PC-3 (cell line): ENCODE data around the gene EPHB1. TPM values are rescaled to one million over a fixed set of nuclear protein-coding genes. Genes with fewer than 3 reads are reported as not detected.

Experiments used
- ATAC-seq: fragments of 200-7000 bp; cut with Tn5 transposase; 2 replicates; pipeline ENCODE4 v1.9.1; 2020; ENCODE audit warnings: mild to moderate bottlenecking, moderate library complexity
- BruUV-seq: library from RNA; stranded (reverse); fragments of 400-500 nt; replicated peaks from 2 replicates; lab custom pipeline; 2021; lab: Mats Ljungman, UMichigan
- CTCF ChIA-PET: fragments of 300-600 bp; sonication (Branson Sonifier 250); formaldehyde crosslinking; loops from one replicate; lab custom pipeline; 2022; ENCODE audit warnings: antibody characterized with exemption; lab: Charles Lee
- POLR2A ChIA-PET: fragments of 300-600 bp; sonication (Branson Sonifier 250); formaldehyde crosslinking; loops from one replicate; lab custom pipeline; 2022; ENCODE audit warnings: antibody characterized with exemption; ENCODE audit not compliant: unreplicated experiment; lab: Charles Lee
- DNase-seq: peaks from one replicate; pipeline ENCODE4 v3.0.0-alpha.2; 2015
- H2AFZ ChIP-seq: fragments of 300-600 bp; sonication (generic); 2 replicates; pipeline ENCODE4 v1.6.0; 2016; ENCODE audit warnings: antibody characterized with exemption, low read length
- H3F3A ChIP-seq: fragments of 300-600 bp; sonication (generic); one replicate; pipeline ENCODE4 v1.6.0; 2017; ENCODE audit warnings: antibody characterized with exemption, low read length, control low read depth, mild to moderate bottlenecking; ENCODE audit not compliant: unreplicated experiment
- H3K27ac ChIP-seq: fragments of 300-600 bp; sonication (generic); 2 replicates; pipeline ENCODE4 v1.5.1; 2016; ENCODE audit warnings: mild to moderate bottlenecking, low read length
- H3K27me3 ChIP-seq: fragments of 300-600 bp; sonication (generic); 2 replicates; pipeline ENCODE4 v1.6.1; 2016; ENCODE audit warnings: low read length, mixed read lengths
- H3K36me3 ChIP-seq: fragments of 300-600 bp; sonication (generic); 2 replicates; pipeline ENCODE4 v1.6.1; 2016; ENCODE audit warnings: low read depth, mixed run types, low read length, mixed read lengths
- H3K4me1 ChIP-seq: fragments of 300-600 bp; sonication (generic); 2 replicates; pipeline ENCODE4 v1.5.1; 2016; ENCODE audit warnings: low read length; ENCODE audit not compliant: insufficient read depth
- H3K4me2 ChIP-seq: fragments of 300-600 bp; sonication (generic); 2 replicates; pipeline ENCODE4 v1.6.0; 2016; ENCODE audit warnings: low read length
- H3K4me3 ChIP-seq: fragments of 300-600 bp; sonication (generic); 2 replicates; pipeline ENCODE4 v1.5.1; 2016; ENCODE audit warnings: mild to moderate bottlenecking, low read length, mixed read lengths
- H3K79me2 ChIP-seq: fragments of 300-600 bp; sonication (generic); 2 replicates; pipeline ENCODE4 v1.6.1; 2017; ENCODE audit warnings: low read length, mixed read lengths
- H3K9ac ChIP-seq: fragments of 300-600 bp; sonication (generic); 2 replicates; pipeline ENCODE4 v1.6.0; 2016; ENCODE audit warnings: mild to moderate bottlenecking, low read length
- H3K9me2 ChIP-seq: fragments of 300-600 bp; sonication (generic); replicated peaks from 2 replicates; pipeline ENCODE4 v1.6.1; 2016; ENCODE audit warnings: mixed run types, low read length, mixed read lengths
- H3K9me3 ChIP-seq: fragments of 300-600 bp; sonication (generic); 2 replicates; pipeline ENCODE4 v1.6.1; 2016; ENCODE audit warnings: low read length, mixed read lengths
- H4K20me1 ChIP-seq: fragments of 300-600 bp; sonication (generic); 2 replicates; pipeline ENCODE4 v1.6.1; 2016; ENCODE audit warnings: low read length, mixed read lengths
- EZH2 ChIP-seq: fragments of 300-600 bp; sonication (generic); IDR thresholded peaks from one replicate; pipeline ENCODE4 v1.6.1; 2017; ENCODE audit warnings: antibody characterized with exemption, mild to moderate bottlenecking, low read length; ENCODE audit not compliant: unreplicated experiment
- EZH2phosphoT487 ChIP-seq: fragments of 300-600 bp; sonication (generic); IDR thresholded peaks from 2 replicates; pipeline ENCODE4 v1.6.1; 2018; ENCODE audit warnings: mild to moderate bottlenecking, antibody characterized with exemption, low read length, borderline replicate concordance
- intact Hi-C: fragments of 100-400 bp; cut with micrococcal nuclease; formaldehyde crosslinking; loops from 2 replicates; pipeline ENCODE4 v1.9.0; 2023
- total RNA-seq: library from RNA; depleted of rRNA; stranded (reverse); fragments of >200 nt; gene quantifications from 2 replicates; pipeline ENCODE4 v1.2.3, GENCODE V29; 2014
- TF ChIP-seq, protein P1 (sequence below): fragments of 300-600 bp; sonication (generic); conservative IDR thresholded peaks from 2 replicates; pipeline ENCODE4 v1.5.1; 2017; ENCODE audit warnings: antibody characterized with exemption, low read depth, mild to moderate bottlenecking, low read length

The EPHB1 gene
- total RNA-seq, 1 experiment from 2014 or later, result 0.69 TPM

DNA sequence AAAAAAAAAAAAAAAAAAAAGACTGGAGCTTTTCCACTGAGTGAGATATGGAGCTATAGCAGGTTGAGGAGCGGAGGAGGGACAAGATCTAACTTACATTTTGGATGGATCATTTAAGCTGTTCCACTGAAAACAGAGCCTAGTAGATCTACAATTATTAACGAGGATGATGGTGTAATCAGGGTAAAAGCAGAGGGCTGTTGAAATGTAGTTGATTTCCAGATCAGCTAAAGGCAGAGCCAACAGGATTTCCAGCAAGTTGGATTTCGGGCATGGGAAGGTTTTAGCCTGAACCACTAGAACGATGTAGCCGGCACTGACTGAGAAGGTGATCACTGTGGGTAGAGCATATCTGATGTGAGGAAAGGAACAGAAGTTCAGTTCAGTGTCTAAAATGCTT, 360.7 kb downstream of the EPHB1 start:
- no peak overlapping the region for H3K4me2 ChIP-seq
- ChIA-PET POLR2A (no interaction called here), CTCF (no interaction called here)
- no peak for TF ChIP-seq EZH2phosphoT487
- TF ChIP-seq, protein P1, sequence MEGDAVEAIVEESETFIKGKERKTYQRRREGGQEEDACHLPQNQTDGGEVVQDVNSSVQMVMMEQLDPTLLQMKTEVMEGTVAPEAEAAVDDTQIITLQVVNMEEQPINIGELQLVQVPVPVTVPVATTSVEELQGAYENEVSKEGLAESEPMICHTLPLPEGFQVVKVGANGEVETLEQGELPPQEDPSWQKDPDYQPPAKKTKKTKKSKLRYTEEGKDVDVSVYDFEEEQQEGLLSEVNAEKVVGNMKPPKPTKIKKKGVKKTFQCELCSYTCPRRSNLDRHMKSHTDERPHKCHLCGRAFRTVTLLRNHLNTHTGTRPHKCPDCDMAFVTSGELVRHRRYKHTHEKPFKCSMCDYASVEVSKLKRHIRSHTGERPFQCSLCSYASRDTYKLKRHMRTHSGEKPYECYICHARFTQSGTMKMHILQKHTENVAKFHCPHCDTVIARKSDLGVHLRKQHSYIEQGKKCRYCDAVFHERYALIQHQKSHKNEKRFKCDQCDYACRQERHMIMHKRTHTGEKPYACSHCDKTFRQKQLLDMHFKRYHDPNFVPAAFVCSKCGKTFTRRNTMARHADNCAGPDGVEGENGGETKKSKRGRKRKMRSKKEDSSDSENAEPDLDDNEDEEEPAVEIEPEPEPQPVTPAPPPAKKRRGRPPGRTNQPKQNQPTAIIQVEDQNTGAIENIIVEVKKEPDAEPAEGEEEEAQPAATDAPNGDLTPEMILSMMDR, result no peak
- TF ChIP-seq EZH2, result no peak
- H3F3A ChIP-seq, result no peaks in the 10 kb centered on the region
- no peaks in the 10 kb centered on the region for H3K4me1 ChIP-seq
- no peaks in the 10 kb centered on the region for H3K79me2 ChIP-seq
- H2AFZ ChIP-seq, result no peak overlapping the region
- H3K4me3 ChIP-seq, result no peak overlapping the region
- no peaks in the 10 kb centered on the region for H3K36me3 ChIP-seq
- no peaks in the 10 kb centered on the region for H3K9me2 ChIP-seq
- no peak overlapping the region for H3K9ac ChIP-seq
- no TSS peak for BruUV-seq
- ATAC-seq (no peak), DNase-seq (no peak)
- H3K27ac ChIP-seq, result no peak overlapping the region
- H3K9me3 ChIP-seq, result no peaks in the 10 kb centered on the region
- H3K27me3 ChIP-seq, result no peaks in the 10 kb centered on the region
- H4K20me1 ChIP-seq, result no peaks in the 10 kb centered on the region
- intact Hi-C loops, result no loop called here

DNA sequence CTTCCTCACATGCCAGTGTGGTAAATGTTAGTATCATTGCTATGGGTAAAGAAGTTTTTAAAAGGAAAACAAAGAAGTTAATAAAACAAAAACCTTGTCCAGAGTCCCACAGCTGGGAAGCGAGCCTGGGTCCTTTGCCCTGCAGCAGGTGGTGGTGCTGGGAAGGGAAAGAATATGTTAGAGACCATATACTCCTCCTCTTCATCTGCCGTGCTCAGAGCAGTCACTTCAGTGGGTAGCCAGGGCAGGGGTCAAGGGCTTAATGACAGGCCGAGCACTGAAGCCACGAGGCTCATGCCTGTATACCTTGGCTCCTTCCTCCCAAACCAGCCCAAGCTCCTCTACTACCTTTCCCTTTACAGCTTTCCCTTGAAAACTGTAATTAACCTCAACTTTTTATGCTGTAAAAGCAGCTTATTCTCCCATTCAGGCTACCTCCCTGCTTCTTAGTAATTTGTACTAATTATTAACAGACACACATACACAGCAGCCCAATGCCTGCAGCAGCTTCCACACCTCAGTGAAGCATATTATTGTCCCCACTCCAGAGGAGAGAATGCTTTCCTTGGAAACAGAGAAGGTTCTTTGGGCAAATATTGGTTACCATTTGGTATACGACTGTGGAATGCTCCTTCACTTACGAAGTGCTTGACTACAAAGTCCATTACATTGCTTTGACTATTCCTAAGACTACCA, 362.1 kb downstream of the EPHB1 start:
- Histone ChIP-seq H3F3A (no peaks in the 10 kb centered on the region), H3K9me3 (no peaks in the 10 kb centered on the region), H3K79me2 (no peaks in the 10 kb centered on the region), H3K9me2 (no peaks in the 10 kb centered on the region), H3K4me3 (no peak overlapping the region), H3K36me3 (no peaks in the 10 kb centered on the region), H3K27ac (no peak overlapping the region), H3K27me3 (no peaks in the 10 kb centered on the region), H3K4me1 (no peaks in the 10 kb centered on the region), H3K9ac (no peak overlapping the region), H3K4me2 (no peak overlapping the region), H2AFZ (no peak overlapping the region), H4K20me1 (no peaks in the 10 kb centered on the region)
- ChIA-PET POLR2A (no interaction called here), CTCF (no interaction called here)
- DNase-seq, result no peak
- BruUV-seq, result no TSS peak
- ATAC-seq, result no peak
- intact Hi-C loops, result no loop called here
- TF ChIP-seq EZH2 (no peak), EZH2phosphoT487 (no peak)
- TF ChIP-seq, protein P1, result no peak

GRCh38 chr3:135158520-135158919, 363.5 kb downstream of the EPHB1 start:
- BruUV-seq, result no TSS peak
- CTCF ChIA-PET, result no interaction called here

More at GRCh38 chr3:135158520-135158919, 363.5 kb downstream of the EPHB1 start:
- no peak overlapping the region for H2AFZ ChIP-seq
- no peaks in the 10 kb centered on the region for H3F3A ChIP-seq
- H3K36me3 ChIP-seq, result no peaks in the 10 kb centered on the region
- H3K4me2 ChIP-seq, result no peak overlapping the region
- DNase-seq, result no peak
- H3K9ac ChIP-seq, result no peak overlapping the region
- no peak overlapping the region for H3K27ac ChIP-seq
- no peaks in the 10 kb centered on the region for H3K27me3 ChIP-seq
- TF ChIP-seq EZH2phosphoT487 (no peak), EZH2 (no peak)
- TF ChIP-seq, protein P1, result no peak
- H4K20me1 ChIP-seq, result no peaks in the 10 kb centered on the region
- intact Hi-C loops, result no loop called here
- no peak for ATAC-seq
- no peaks in the 10 kb centered on the region for H3K4me1 ChIP-seq
- H3K79me2 ChIP-seq, result no peaks in the 10 kb centered on the region
- H3K9me3 ChIP-seq, result no peaks in the 10 kb centered on the region
- no peak overlapping the region for H3K4me3 ChIP-seq
- POLR2A ChIA-PET, result no interaction called here
- H3K9me2 ChIP-seq, result no peaks in the 10 kb centered on the region
